B cell (primary cell): Measurements from ENCODE around the gene C12orf57.

Experiments used
- EZH2 ChIP-seq: IDR thresholded peaks from 2 replicates; pipeline ENCODE4 v1.6.1; 2012; ENCODE audit warnings: borderline replicate concordance, low read depth, mild to moderate bottlenecking, moderate library complexity, low read length; ENCODE audit not compliant: insufficient read depth, poor library complexity, severe bottlenecking
- TF ChIP-seq, protein P1 (sequence below): fragments of 200-600 bp; IDR thresholded peaks from one replicate; pipeline ENCODE4 v1.8.0; 2022; ENCODE audit warnings: antibody characterized with exemption, mild to moderate bottlenecking

DNA sequence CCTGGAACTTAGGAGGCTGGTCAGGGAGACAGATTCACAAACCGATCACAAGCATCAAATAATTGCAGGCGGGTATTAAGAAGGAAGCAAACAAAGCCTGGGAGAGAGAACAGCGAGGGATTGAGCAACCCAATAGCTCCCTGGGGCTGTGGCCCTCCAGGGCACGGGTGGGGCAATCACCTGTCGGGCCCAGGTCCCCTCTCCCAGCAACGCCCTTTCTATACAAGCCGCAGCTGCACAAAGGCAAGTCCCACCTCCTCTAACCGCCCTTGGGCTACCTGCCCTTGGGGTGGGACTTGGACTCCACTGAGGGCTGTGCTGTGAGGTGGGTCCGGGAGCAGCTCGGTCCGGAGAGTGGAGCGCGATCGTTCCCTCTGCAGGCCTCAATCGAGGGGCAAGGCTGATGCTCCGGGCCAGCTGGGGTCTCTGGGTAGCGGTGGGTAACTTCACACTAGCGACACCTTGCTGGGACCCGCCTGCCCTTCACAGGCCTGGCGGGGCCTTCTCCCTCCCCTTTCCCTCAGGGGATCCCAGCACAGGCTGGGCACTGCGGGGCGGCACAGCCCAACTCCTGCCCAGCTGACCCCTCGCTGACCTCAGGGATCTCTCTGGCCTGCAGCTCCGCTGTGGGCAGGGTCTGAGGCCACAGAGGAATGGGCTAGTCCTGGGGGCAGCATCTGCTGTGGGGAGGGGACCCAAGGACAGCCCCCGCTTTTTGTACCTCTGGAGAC, 18.6 kb downstream of the C12orf57 start:
- TF ChIP-seq, protein P1, sequence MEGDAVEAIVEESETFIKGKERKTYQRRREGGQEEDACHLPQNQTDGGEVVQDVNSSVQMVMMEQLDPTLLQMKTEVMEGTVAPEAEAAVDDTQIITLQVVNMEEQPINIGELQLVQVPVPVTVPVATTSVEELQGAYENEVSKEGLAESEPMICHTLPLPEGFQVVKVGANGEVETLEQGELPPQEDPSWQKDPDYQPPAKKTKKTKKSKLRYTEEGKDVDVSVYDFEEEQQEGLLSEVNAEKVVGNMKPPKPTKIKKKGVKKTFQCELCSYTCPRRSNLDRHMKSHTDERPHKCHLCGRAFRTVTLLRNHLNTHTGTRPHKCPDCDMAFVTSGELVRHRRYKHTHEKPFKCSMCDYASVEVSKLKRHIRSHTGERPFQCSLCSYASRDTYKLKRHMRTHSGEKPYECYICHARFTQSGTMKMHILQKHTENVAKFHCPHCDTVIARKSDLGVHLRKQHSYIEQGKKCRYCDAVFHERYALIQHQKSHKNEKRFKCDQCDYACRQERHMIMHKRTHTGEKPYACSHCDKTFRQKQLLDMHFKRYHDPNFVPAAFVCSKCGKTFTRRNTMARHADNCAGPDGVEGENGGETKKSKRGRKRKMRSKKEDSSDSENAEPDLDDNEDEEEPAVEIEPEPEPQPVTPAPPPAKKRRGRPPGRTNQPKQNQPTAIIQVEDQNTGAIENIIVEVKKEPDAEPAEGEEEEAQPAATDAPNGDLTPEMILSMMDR, result no peak
- no peak for TF ChIP-seq EZH2
